GM18502 (cell line): ENCODE results near the gene C14orf93.
A peak's percentile ranks its signal among the peaks of the same experiment; 100 is the strongest.

Experiments used
- ATAC-seq: cut with Tn5 transposase; IDR thresholded peaks from one replicate; pipeline ENCODE4 v1.9.1; 2021; ENCODE audit warnings: mild to moderate bottlenecking; ENCODE audit not compliant: unreplicated experiment, poor library complexity

C14orf93 gene, protein sequence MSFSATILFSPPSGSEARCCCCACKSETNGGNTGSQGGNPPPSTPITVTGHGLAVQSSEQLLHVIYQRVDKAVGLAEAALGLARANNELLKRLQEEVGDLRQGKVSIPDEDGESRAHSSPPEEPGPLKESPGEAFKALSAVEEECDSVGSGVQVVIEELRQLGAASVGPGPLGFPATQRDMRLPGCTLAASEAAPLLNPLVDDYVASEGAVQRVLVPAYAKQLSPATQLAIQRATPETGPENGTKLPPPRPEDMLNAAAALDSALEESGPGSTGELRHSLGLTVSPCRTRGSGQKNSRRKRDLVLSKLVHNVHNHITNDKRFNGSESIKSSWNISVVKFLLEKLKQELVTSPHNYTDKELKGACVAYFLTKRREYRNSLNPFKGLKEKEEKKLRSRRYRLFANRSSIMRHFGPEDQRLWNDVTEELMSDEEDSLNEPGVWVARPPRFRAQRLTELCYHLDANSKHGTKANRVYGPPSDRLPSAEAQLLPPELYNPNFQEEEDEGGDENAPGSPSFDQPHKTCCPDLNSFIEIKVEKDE

GRCh38 chr14:23009939-23010726 lies at the start of gene C14orf93:
TSS of gene C14orf93 (minus strand) at chr14:23010143. CDS start at chr14:22999023, 11,120 bp downstream.
- ATAC-seq = peak; percentile 46

- ATAC-seq = no peak
Measured at GRCh38 chr14:23058654-23059504, 48.9 kb upstream of the C14orf93 start.

DNA sequence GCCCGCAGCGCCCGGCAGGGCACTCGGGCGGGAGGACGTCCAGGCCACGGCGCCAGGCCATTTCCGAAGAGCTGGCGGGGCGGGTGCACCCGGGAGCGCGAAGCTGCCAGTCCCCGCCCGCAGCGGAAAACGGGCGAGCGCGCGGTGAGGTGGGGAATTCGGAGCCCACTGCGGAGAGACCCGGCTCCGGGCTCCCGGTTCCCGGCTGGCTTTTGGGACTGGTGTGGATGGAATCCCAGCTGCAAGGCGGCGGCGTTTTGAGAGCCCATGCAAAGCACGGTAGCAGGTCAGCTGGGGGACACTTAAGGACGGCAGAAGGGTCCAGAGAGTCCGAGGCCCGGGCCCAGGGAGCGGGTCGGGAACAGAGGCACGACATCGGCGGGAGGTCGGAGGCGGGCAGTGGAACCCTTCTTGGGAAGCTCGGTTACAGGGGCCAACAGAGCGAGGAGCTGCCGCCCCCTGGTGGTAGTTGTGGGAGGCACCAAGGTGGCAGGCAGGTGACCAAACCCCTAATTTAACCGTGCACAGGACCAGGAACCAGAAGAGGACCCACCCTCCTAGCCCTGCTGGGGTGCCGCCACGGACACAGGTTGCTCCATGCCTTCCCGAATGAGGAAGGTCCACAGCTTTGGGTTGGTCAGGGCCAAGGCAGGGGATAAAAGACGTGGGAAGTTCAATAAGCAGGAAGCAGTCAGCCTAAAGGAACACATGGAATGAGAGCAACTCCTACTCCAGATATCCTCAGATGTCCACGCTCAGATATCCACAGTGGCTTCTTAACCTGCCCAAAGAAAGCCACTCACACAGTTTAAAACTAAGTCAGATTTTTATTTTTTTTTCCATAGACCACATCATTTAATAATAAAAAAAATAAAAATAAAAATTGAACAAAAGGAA lies 48.1 kb upstream of the C14orf93 start:
- peak; percentile 75 for ATAC-seq

DNA sequence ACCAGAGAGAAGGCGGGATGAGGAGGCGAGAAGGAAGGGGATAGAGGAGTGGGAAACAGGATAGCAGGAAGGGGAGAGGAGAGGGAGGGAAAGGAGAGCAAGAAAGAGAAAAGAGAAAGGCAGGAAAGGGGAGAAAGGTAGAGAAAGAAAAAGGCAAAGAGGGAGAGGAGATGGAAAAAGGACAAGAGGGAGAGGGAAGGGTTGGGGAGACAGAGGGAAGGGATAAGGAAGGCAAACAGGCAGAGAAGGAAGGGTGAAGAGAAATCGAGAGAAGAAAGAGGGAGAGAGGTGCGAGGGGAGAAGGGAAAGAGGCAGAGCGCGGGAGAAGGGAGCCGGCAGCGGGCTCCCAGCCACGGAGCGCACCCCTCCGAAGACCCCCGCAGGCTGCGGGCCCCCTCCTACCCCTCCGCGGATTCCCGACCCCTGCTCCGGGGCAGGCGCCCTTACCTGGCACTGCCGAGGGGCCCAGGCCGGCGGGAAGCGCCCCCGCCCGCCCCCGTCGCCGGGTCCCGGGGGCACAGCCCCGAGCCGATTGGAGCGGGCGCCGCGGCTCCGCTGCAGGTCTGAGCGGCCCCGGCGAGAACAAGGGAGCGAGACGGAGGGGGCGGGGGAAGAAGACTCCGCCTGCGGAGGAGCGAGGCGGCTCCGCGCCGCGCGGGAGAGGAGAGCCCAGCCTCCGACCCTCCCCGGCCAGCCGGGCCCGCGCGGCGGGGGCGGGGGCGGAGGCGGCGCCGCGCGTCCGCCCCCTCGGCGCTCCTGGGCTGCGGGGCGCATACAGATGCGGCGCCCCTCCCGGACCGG lies 47.2 kb upstream of the C14orf93 start, which contains the start of gene CDH24:
Gene CDH24 (minus strand): TSS at position 565 of the 801 bp plus-strand sequence. CDS start 1,787 bp downstream, outside the sequence.
- peak; percentile 57 for ATAC-seq

DNA sequence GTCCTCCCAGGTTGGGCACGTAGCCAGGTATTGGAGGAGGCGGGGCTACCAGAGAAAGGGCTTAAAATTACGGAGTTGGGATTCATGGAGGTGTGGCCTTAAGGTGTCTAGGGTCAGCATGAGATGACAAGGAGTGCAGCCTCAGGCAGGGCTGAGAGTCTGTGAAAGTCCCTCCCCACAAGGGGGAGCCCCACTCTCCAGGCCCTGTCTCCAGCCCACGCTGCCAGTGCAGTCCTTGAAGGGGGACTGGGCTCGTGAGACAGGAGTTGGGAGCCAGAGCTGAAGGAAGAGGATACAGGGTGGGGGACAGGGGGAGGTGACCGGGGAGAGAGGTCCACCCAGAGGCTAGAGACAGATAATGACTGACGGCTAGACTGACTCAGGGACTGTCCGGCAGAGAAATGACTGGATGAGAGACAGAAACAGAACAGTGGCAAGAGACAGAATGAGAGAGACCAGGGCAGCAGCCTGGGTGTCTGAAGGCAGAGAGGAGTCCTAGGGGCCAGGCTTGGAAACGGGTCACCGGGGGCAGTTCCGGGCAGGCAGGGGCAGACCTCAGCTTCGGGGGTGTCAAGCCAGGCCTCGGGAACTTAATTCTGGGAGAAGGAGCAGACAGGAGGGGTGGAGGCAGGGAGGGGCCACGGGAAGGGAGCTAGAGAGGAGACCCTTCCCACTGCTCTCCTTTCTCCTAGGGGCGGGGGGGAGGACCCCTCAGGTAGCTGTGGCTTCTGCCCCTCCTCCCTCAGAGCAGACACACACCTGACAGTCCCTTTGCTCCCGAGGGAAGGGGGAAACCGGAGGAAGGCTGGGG lies 46.4 kb upstream of the C14orf93 start:
- ATAC-seq = peak; percentile 57

- no peak for ATAC-seq
Measured at GRCh38 chr14:23055621-23056144, 45.7 kb upstream of the C14orf93 start.

- ATAC-seq = no peak
Measured at GRCh38 chr14:23055147-23055550, 45.2 kb upstream of the C14orf93 start.

DNA sequence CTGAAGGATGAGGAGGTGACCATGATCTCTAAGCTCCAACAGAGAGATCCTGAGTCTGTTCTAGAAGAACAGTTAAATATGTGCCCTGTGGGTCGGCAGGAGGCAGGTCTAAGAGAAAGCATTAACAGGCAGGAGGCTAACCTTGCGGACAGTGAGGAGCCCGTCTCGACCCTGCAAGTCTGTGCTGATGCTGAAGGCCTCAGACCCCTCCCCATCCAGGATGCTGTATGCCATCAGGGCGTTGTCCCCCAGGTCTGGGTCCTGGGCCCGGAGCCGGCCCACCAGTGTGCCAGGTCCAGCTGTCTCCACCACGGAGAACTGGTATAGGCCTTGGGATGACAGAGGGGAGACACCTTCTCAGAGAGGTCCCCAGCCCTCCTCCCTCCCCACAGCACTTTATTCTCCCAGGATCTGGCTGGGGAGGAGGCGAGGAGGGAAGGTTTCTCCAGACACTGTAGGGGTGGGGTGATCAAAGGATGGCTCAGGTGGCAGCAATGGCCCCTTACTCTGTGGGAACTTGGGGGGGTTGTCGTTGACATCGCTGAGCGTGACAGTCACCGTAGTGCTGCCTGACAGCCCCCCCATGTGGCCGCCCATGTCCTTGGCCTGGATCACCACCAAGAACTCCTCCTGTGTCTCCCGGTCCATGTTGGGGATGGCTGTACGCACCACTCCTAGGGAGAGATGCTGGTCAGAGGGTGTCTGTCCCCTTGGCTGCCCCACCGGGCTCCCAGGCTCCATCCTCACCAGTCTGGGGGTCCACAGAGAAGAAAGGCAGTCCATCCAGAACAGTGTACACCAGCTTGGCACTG lies 44.3 kb upstream of the C14orf93 start:
- ATAC-seq = no peak

DNA sequence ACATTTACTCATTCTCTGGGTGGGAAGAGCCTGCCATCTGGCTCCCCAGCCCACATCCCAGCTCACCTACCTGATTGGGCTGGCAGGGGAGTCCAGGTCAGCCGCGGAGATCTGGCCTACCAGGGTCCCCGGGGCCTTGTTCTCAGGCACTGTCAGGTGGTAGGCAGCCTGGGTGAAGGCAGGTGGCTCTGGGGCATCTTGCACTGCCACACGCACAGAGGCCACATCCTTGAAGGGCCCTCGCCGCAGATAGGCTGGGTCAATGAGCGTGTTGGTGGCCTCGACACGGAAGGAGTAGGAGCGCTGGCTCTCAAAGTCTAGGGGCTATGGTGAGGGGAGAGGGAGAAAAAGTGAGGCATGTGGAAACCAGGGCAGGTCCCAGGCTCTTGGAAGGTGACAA lies 43.5 kb upstream of the C14orf93 start:
- no peak for ATAC-seq

- no peak for ATAC-seq
Measured at GRCh38 chr14:23052671-23053070, 42.7 kb upstream of the C14orf93 start.

- ATAC-seq = no peak
Measured at GRCh38 chr14:23052182-23052623, 42.3 kb upstream of the C14orf93 start.

DNA sequence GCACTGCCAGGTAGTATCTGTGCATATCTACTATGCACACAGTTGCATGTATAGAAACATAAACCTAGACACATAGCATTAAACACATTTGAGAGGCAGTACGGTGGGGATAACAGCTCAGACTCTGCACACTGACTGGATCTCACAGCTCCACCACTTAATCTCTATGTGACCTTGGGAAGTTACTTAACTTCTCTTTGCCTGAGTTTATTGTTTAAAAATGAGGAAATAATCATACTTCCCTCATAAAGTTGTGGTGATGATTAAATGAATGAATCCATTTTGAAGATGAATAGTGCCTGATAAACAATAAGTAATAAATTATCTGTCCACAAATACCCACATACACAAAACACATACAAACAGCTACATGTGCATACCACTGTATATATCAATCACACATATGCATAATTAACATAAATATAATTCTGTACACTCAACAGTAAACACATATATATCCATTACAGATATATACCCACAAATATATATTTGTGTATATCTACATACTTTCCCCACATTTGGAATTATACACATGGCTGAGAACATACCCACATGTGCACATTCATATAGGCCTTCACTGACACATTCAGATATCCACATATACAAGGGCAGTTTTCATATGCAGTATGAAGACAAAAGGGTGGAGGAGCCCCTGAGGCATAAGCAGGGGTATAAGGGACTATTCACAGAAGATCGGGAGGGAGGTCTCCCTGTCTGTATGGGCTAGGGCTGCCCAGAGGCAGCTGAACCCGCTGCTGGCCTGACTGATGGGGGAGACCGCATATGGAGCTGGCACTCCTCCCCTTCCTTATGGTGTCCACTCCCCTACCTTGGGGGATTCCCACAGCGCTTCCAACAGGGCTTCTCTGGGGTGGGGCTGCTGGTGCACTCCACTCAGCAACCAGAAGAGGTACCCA lies 41.5 kb upstream of the C14orf93 start:
- ATAC-seq = no peak

GRCh38 chr14:23049011-23049410 lies 39.1 kb upstream of the C14orf93 start:
- ATAC-seq = no peak

GRCh38 chr14:23047751-23048693 lies 38.1 kb upstream of the C14orf93 start:
- no peak for ATAC-seq
